ENCODE data around the gene COL8A1.

The COL8A1 gene

DNA sequence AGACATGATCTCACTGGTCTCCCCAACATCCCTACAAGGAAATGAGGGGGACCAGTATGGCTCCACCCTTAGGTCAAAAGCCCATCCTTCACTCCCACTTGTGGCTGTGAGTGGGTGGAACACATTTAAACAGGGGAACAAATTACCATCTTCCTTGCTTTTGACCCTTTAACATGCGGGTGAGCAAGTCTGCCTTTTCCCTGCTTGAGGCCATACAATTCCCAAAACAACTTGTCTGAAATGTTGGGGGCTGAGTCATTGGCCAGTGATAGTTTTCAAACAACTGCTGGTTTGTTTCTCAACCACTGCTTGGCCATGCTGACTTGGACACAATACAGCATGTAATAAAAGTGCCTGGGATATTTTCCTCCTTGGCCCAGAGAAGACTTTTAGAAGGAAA is 39.6 kb downstream of the COL8A1 start:
- no peak for DNase-seq

DNA sequence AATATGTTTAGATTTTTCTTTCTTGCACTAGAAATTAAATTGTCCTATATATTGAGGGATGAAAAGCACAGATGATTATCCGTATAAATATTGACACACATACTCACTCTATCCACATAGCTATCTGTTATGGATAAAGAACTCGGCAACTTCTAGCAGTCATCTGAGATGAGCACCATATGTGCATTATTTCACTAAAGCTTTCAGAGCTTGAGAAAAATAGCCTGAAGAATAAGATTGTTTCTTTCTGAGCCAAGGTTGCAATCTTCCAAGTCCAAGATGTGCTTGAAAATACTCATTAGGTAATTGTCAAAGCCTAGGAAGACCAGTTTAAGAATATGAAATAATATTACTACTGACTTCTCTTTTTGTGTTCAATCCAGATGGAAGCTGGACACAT is 40.5 kb downstream of the COL8A1 start:
- no peak for DNase-seq

- DNase-seq: peak; percentile 28
Observed at GRCh38 chr3:99681512-99681911, 43.1 kb downstream of the COL8A1 start.

- no peak for DNase-seq
Observed at GRCh38 chr3:99681976-99682375, 43.6 kb downstream of the COL8A1 start.

DNA sequence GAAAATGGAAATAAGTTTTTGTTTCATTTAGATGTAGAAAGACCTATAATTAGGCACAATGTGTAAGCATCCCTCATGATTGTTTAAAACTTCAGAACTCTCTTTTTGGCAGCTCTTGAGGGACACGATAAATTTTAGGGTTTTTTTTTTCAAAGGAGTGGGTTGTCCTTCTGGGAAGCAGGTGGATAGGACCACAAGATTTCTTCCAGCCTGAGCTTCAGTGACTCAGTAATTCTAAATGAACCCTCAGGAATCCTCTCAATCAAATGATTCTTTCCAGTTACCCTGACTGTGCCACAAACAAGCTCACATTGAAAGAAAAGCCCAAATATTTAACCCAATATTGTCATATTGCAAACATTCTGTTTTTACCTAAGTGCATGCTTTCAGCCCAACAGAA is 45.1 kb downstream of the COL8A1 start:
- no peak for DNase-seq

DNA sequence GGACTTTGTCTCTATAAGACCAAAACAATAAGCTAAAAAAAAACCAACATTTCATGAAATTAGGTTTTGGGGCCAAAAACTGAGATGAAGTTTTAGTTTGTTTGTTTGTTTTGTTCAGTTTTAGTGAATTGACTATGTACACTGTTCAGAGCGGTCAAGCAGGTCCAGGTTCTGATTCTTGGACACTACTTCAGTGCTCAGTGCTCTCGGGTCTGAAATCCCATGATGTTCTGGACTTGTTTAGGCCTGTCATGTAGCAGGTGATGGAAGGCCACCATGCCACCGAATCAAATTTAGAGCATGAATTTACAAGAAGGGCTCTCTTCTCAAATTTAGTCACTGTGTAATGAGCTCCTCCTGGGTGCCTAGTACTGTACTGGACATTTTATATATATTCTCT is 45.5 kb downstream of the COL8A1 start:
- DNase-seq: no peak

- DNase-seq: no peak
Observed at GRCh38 chr3:99684644-99685043, 46.2 kb downstream of the COL8A1 start.

DNA sequence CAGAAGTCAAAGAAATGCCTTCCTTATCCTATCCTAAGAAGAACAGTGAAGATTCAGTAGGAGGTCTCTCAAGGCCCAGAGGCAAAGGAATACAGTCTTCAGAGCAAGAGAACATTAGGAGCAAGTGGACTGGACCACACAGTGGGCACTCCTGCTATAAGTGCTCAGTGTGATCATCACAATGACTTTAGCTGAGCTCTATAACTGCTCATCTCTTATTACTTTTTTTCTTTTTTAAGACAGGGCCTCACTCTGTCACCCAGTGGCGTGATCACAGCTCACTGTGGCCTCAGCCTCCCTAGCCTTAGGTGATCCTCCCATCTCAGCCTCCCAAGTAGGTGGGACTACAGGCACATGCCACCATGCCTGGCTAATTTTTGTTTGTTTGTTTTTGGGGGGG is 48.1 kb downstream of the COL8A1 start:
- no peak for DNase-seq

GRCh38 chr3:99686955-99687612 is 48.7 kb downstream of the COL8A1 start:
- peak; percentile 20 for DNase-seq

GRCh38 chr3:99690761-99691369 is 52.5 kb downstream of the COL8A1 start:
- no peak for DNase-seq

GRCh38 chr3:99693636-99694035 is 55.2 kb downstream of the COL8A1 start:
- DNase-seq: no peak

DNA sequence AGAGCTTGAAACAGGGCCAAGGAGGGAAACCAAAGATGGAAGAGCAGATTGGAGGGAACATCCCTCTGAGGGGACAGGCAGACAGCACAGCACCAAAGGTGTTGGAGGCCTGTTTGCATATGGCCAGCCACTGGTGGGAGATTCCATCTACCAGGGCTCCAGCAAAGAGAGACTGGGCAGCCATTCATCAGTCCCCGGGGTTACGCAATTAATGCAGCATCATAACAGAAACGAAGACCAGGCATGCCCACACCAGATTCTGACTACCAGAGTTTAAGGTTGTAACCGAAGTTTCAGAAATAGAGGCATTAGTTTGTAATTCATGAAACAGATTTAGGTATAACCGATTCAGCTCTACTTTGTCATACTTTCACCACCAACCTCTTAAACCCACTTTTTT is 58.1 kb downstream of the COL8A1 start:
- DNase-seq: no peak

DNA sequence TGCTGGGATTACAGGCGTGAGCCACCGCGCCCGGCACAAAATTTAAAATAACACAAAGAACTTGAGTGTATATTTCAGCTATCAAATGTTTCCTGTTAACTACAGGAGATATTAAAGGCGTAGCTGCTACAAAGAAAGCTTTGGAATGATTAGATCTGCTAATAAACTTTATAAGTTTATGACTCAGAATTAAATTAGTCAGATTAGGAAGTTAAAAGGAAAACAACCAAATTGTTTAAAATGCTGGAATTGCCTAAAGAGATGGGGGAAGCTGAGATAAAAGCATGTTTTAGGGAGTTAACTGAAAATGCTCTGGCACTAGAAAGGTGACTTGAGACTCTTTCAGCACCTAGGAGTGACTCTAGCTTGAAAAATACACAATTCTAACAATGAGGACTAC is 58.9 kb downstream of the COL8A1 start:
- no peak for DNase-seq

- DNase-seq: no peak
Observed at GRCh38 chr3:99698932-99699331, 60.5 kb downstream of the COL8A1 start.

- no peak for DNase-seq
Observed at GRCh38 chr3:99699841-99700240, 61.4 kb downstream of the COL8A1 start.

GRCh38 chr3:99700631-99701268 is 62.4 kb downstream of the COL8A1 start:
- DNase-seq: no peak

DNA sequence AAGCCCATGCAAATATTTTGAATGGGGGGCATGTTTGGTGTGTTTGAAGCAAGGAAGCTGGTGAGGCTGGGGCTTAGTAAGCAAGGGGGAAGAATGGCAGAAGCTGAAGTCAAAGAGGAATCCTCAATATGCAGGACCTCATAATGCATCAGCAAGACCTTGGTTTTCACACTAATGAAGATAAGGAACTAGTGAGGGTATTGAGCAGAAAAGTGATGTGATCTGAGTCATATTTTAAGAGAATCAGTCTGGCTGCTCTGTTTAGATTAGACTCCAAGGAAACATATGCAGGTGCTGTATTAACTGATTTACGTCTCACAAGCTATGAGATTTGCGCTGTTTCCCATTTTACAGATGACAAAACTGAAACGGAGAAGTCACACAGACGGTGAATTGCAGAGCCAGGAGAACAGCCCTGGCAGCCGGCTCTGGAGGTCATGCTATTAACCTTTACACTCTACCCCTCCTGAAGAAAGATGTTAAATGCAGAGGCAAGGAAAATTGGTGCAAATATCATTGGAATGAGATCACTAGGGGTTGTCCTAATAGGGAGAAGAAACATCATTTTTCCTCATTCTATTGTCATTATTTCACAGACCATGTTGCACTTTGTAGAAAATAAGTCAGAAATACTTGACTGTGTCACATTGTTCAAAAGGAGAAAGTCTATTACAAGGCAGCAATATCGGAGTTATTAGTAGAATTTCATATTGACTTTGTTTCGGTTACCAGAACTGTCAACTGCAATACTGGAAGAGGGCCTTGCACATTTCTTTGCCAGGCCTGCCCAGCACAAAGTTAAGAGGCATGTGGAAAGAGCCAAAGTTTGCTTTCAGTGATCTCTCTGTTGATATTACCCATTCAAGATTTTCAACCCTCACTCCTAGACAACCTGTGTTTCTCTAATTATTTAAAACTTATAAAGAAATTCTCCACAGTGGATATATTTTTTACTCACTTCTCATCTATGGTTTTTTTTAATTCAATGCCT is 64.9 kb downstream of the COL8A1 start:
- no peak for DNase-seq

DNA sequence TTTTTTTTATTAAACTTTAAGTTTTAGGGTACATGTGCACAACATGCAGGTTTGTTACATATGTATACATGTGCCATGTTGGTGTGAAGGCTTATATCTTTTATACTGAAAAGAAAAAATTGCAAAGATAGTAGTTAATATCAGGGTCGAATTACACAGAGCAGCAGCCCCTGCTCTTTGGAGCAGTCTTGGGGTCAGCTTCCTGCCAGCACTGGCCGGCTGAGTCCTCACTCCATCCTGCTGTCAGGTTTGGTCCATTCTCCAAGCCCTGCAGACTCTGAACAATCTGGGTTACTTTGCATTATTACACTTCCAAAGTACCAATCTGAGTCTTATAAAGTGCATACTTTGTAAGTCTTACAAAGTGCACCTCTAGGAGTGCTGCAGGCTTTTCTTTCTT is 66.0 kb downstream of the COL8A1 start:
- DNase-seq: no peak

- no peak for DNase-seq
Observed at GRCh38 chr3:99706410-99706809, 68.0 kb downstream of the COL8A1 start.

GRCh38 chr3:99708207-99708745 is 69.9 kb downstream of the COL8A1 start:
- no peak for DNase-seq

- no peak for DNase-seq
Observed at GRCh38 chr3:99709686-99710085, 71.3 kb downstream of the COL8A1 start.

DNA sequence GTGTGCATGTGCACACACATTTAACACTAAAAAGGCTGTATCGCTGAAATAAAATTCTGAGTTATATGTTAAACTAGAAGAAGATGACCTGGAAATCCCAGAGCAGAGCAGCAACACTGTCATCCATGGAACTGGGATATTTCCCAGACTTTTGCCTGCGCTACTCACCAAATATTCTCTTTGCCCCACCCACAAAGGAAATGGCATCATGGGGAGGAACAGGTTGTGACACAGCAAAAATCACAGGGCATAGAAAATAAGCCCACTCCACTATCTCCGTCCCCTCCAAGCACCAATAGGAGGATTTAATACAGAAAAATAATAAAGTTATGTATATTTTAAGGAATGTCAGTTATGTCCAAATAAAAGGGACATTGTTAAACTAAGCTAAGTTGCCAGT is 71.7 kb downstream of the COL8A1 start:
- DNase-seq: no peak

DNA sequence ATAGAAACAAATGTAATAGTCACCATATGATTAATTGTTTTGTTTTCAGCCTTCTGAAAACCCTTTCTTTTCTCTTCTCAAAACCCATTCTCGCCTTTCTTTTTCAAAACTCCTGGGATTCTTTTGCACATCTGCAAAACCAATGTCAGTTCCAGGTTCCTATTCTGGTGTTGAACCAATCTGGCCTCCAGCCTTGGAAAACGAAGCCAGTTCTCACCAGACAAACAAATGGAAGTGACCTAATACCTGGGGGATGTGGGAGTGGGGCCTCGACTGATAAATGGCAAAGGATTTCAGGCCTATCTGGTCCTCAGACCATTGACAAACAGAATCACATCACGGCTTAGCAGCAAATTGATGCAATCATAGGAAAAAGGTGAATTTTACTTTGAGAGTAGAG is 73.0 kb downstream of the COL8A1 start:
- DNase-seq: no peak

Measured in NCI-H2171 treated with DMSO at 0.1 percent for 48 hours (cell line).